Ishikawa (cell line): ENCODE data around the gene PEDS1.

Experiments
- CEBPB ChIP-seq: IDR thresholded peaks from 2 replicates; pipeline ENCODE4 v1.6.1; 2012
- CREB1 ChIP-seq: IDR thresholded peaks from 2 replicates; pipeline ENCODE4 v1.6.1; 2012; ENCODE audit warnings: low read depth
- EGR1 ChIP-seq: IDR thresholded peaks from 2 replicates; pipeline ENCODE4 v1.6.1; 2012
- EP300 ChIP-seq: IDR thresholded peaks from 2 replicates; pipeline ENCODE4 v1.6.1; 2012; ENCODE audit warnings: borderline replicate concordance
- FOXM1 ChIP-seq: IDR thresholded peaks from 2 replicates; pipeline ENCODE4 v1.6.1; 2012; ENCODE audit warnings: low read depth, borderline replicate concordance
- MAX ChIP-seq: IDR thresholded peaks from 2 replicates; pipeline ENCODE4 v1.6.1; 2012
- NFIC ChIP-seq: IDR thresholded peaks from 2 replicates; pipeline ENCODE4 v1.6.1; 2012
- RAD21 ChIP-seq: IDR thresholded peaks from 2 replicates; pipeline ENCODE4 v1.6.1; 2012; ENCODE audit warnings: low read depth
- REST ChIP-seq: IDR thresholded peaks from 2 replicates; pipeline ENCODE4 v1.6.1; 2012; ENCODE audit warnings: low read depth, mild to moderate bottlenecking
- TAF1 ChIP-seq: IDR thresholded peaks from 2 replicates; pipeline ENCODE4 v1.6.1; 2012; ENCODE audit warnings: low read depth, mild to moderate bottlenecking
- TCF12 ChIP-seq: IDR thresholded peaks from 2 replicates; pipeline ENCODE4 v1.6.1; 2012; ENCODE audit warnings: low read depth
- TEAD4 ChIP-seq: IDR thresholded peaks from 2 replicates; pipeline ENCODE4 v1.6.1; 2012
- USF1 ChIP-seq: IDR thresholded peaks from 2 replicates; pipeline ENCODE4 v1.6.1; 2012
- YY1 ChIP-seq: IDR thresholded peaks from 2 replicates; pipeline ENCODE4 v1.6.1; 2012; ENCODE audit warnings: low read depth
- ZBTB7A ChIP-seq: IDR thresholded peaks from 2 replicates; pipeline ENCODE4 v1.6.1; 2012; ENCODE audit warnings: low read depth

Gene PEDS1

GRCh38 chr20:50185426-50185825 lies 31.9 kb upstream of the PEDS1 start:
- TF ChIP-seq USF1 (no peak), TCF12 (no peak), YY1 (no peak), MAX (no peak), NFIC (no peak), FOXM1 (no peak), ZBTB7A (no peak), TEAD4 (no peak), RAD21 (no peak), CREB1 (no peak), EGR1 (no peak), TAF1 (no peak), REST (no peak), CEBPB (no peak), EP300 (no peak)

- TF ChIP-seq YY1 (no peak), ZBTB7A (no peak), EP300 (no peak), USF1 (no peak), TCF12 (no peak), RAD21 (no peak), FOXM1 (no peak), EGR1 (no peak), CREB1 (no peak)
Observed at GRCh38 chr20:50182346-50182745, 28.8 kb upstream of the PEDS1 start.

GRCh38 chr20:50181344-50181743 lies 27.8 kb upstream of the PEDS1 start:
- TF ChIP-seq NFIC (no peak), REST (no peak)

- TF ChIP-seq CREB1 = no peak
- TF ChIP-seq REST = no peak
- no peak for TF ChIP-seq YY1
- no peak for TF ChIP-seq MAX
- no peak for TF ChIP-seq ZBTB7A
- TF ChIP-seq TCF12 = no peak
- TF ChIP-seq FOXM1 = no peak
- no peak for TF ChIP-seq TAF1
- TF ChIP-seq NFIC = no peak
- TF ChIP-seq EP300 = no peak
- TF ChIP-seq TEAD4 = no peak
- TF ChIP-seq CEBPB = no peak
- no peak for TF ChIP-seq EGR1
- TF ChIP-seq USF1 = no peak
- no peak for TF ChIP-seq RAD21
Observed at GRCh38 chr20:50175938-50176933, 22.7 kb upstream of the PEDS1 start.
